DND-41 (cell line): ENCODE results near the gene RNF223.

ENCODE experiments used
- EZH2 ChIP-seq: IDR thresholded peaks from 3 replicates; pipeline ENCODE4 v1.6.1; 2012; ENCODE audit warnings: borderline replicate concordance, low read depth, mild to moderate bottlenecking, moderate library complexity, low read length, inconsistent platforms; ENCODE audit not compliant: severe bottlenecking
- TF ChIP-seq, protein P1 (sequence below): IDR thresholded peaks from 2 replicates; pipeline ENCODE4 v1.5.1; 2012; ENCODE audit warnings: borderline replicate concordance, low read length, moderate library complexity, mild to moderate bottlenecking; ENCODE audit not compliant: poor library complexity, severe bottlenecking; ENCODE audit errors: extremely low read depth

DNA sequence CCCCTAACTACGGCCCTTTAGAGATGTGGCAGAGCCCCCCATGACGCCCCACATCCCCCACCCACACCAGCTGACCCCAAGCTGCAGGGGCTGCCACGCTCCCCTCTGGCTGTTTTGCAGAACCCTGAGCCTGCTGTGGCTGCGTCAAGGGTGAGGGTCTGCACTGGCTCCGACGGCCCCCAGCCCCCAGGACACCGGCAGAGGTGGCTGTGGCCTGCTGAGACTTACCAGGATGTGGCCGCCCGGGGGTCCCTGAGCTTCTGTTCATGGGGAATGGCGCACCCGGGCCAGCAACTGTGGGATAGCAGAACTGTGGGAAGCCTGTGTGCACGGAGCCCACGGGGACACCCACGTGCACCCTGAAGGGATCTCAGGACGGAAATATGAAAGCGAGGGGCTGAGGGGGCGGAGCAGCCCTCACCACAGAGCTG, 12.8 kb upstream of the RNF223 start:
- TF ChIP-seq EZH2: no peak
- TF ChIP-seq, protein P1, sequence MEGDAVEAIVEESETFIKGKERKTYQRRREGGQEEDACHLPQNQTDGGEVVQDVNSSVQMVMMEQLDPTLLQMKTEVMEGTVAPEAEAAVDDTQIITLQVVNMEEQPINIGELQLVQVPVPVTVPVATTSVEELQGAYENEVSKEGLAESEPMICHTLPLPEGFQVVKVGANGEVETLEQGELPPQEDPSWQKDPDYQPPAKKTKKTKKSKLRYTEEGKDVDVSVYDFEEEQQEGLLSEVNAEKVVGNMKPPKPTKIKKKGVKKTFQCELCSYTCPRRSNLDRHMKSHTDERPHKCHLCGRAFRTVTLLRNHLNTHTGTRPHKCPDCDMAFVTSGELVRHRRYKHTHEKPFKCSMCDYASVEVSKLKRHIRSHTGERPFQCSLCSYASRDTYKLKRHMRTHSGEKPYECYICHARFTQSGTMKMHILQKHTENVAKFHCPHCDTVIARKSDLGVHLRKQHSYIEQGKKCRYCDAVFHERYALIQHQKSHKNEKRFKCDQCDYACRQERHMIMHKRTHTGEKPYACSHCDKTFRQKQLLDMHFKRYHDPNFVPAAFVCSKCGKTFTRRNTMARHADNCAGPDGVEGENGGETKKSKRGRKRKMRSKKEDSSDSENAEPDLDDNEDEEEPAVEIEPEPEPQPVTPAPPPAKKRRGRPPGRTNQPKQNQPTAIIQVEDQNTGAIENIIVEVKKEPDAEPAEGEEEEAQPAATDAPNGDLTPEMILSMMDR: no peak
